GM18502 (cell line): ENCODE results near the gene SRCAP.
"Not testable (repeated sequence)": the region's sequence is repeated elsewhere in the genome, so short reads cannot be mapped to it uniquely, and the experiment has no call there.

Source experiments
- ATAC-seq: cut with Tn5 transposase; IDR thresholded peaks from one replicate; pipeline ENCODE4 v1.9.1; 2021; ENCODE audit warnings: mild to moderate bottlenecking; ENCODE audit not compliant: unreplicated experiment, poor library complexity

SRCAP gene

GRCh38 chr16:30697264-30698138 lies 1.5 kb upstream of the SRCAP start:
- peak; percentile 82 for ATAC-seq

DNA sequence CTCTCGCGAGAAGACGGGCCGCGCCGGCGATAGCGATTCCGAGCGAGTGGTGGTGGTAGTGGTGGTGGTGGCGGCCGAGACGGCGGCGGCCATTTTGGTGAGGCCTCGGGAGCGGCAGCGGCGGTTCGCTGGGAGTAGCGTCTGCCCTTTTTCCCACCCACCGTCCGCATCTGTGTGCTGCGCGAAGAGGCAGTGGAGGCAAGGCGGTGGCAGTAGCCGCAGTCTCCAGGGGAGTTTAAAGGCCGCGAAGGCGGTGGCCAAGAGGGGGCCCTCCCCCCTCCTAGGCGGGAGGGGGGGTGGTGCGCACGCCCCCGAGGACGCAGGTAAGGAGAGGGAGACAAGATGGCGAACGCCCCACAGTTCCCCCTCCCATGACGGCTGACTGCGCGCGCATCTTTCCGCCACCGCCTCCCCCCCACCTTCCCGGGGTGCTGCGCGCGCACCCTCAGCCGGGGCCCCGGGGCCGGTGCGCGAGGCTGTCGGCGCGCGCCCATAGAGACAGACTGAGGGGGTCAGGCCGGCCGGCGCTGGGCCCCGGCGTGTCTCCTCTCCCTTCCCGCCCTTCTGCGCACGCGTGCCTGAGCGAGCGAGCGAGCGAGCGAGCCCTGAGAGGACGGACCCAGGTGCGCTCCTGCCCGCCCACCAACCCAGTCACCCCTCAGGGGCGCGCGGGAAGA lies 694 bp upstream of the SRCAP start:
- peak; percentile 73 for ATAC-seq

GRCh38 chr16:30699615-30700099 lies 686 bp downstream of the SRCAP start:
- ATAC-seq: no peak

DNA sequence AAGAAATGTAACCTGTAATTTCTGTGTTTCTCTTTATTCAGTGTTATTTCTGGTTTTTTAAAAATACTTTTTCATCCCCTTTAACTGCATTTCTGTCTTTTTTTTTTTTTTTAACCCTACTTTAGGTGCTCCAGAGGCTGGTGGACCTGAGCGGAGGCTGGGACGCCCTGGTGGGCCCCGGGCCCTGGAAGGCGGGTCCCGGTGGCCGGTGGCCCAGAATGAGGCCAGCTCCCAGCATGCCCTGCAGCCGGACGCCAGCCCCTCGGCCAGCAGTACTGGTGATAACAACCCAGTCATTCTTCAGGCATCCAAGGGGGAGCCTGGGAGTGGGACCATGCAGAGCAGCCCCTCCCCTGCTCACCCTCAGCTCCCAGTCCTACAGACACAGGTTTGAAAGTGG lies 1.5 kb downstream of the SRCAP start:
- ATAC-seq: no peak

- no peak for ATAC-seq
Observed at GRCh38 chr16:30700971-30701370, 2.0 kb downstream of the SRCAP start.

GRCh38 chr16:30703071-30703470 lies 4.1 kb downstream of the SRCAP start:
- ATAC-seq: not testable (repeated sequence)

GRCh38 chr16:30703971-30704370 lies 5.0 kb downstream of the SRCAP start:
- no peak for ATAC-seq

GRCh38 chr16:30706046-30706445 lies 7.1 kb downstream of the SRCAP start:
- ATAC-seq: no peak

DNA sequence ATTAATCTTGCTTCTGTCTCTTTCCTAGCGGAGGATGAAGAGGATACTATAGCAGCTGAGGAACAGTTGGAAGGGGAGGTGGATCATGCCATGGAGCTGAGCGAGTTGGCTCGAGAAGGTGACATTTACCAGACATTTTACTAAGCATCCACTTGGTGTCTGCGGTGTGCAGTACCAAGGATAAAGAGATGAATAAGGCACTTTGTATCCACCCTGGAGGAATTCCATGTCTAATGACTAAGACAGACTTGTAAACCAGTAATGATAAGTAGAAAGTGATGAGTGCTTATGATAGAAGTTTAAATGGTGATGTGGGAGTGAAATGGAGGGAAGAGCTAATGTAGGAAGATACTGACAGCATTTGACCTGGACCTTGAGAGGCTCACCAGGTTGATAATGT lies 12.0 kb downstream of the SRCAP start:
- ATAC-seq: no peak

DNA sequence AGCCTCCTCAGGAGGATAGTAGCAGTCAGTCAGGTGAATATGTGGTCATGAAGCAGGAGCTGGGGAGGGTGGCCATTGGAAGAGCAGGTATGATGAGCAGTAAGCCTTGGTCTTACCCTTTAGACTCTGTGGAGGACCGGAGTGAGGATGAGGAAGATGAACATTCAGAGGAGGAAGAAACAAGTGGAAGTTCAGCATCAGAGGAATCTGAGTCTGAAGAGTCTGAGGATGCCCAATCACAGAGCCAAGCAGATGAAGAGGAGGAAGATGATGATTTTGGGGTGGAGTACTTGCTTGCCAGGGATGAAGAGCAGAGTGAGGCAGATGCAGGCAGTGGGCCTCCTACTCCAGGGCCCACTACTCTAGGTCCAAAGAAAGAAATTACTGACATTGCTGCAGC lies 12.7 kb downstream of the SRCAP start:
- ATAC-seq: no peak

- ATAC-seq: no peak
Observed at GRCh38 chr16:30715750-30716445, 16.9 kb downstream of the SRCAP start.

- ATAC-seq: no peak
Observed at GRCh38 chr16:30720086-30720485, 21.1 kb downstream of the SRCAP start.

- ATAC-seq: no peak
Observed at GRCh38 chr16:30720694-30721093, 21.7 kb downstream of the SRCAP start.

- ATAC-seq: no peak
Observed at GRCh38 chr16:30721167-30721566, 22.2 kb downstream of the SRCAP start.

- ATAC-seq: no peak
Observed at GRCh38 chr16:30721606-30722005, 22.6 kb downstream of the SRCAP start.

DNA sequence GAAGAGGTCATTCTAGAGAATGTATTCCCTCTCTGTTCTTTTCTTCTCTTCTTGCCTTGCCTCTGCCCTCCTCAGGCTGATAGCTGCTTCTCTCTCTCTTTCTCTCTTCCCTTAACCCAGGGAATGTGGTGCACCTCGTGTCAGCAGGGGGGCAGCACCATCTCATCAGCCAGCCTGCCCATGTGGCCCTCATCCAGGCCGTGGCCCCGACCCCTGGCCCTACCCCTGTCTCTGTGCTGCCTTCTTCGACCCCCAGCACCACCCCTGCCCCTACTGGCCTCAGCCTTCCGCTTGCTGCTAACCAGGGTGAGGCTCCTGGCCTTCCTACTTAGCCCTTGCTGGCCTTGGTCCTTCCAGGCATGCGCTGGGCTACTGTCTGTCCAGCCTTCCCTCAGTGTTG lies 23.5 kb downstream of the SRCAP start:
- no peak for ATAC-seq

GRCh38 chr16:30722916-30723315 lies 23.9 kb downstream of the SRCAP start:
- no peak for ATAC-seq

GRCh38 chr16:30723725-30724355 lies 24.9 kb downstream of the SRCAP start:
- no peak for ATAC-seq

DNA sequence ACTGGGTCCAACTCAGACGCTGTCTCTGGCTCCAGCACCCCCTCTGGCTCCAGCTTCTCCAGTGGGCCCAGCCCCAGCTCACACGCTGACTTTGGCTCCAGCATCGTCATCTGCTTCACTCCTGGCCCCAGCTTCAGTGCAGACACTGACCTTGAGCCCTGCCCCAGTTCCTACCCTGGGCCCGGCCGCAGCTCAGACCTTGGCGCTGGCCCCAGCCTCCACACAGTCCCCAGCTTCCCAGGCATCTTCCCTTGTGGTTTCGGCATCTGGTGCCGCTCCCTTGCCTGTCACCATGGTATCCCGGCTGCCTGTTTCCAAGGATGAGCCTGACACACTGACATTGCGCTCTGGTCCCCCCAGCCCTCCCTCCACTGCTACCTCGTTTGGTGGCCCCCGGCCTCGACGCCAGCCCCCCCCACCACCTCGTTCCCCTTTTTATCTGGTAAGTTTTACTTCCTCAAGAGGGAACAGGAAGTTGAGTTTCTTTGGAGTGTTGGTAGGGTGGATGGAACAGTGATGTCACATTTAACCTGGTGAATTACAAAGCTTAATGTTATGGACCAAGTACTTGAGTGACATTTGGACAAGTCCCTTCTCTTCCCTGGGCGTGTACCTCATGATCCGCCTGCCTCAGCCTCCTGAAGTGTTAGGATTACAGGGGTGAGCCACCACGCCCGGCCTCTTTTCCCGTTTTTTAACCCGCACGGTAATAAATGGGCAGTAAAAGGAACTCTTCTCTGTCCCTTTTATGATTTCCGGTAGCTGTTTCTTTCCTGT lies 25.9 kb downstream of the SRCAP start:
- no peak for ATAC-seq

DNA sequence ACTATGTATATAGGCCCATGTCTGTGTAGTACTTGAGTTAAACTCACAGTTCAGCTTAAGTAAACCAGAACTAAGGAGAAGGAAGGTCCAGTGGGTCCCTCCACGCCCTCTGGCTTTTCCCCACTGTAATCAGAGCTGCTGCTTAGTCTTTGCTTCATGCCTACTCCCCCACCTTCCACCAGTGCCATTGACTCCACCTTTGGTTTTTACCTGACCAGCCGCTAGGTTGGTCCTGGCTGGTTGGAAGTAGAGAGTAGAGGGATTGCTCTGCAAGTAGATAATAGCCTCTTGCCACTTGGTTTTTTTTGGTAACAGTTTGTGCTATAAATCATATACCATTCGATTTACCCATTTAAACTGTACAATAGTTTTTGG lies 26.4 kb downstream of the SRCAP start:
- no peak for ATAC-seq
